Muscle of arm (tissue), 12 donors: ENCODE measurements around the gene YIPF1. TPM values are rescaled to one million over a fixed set of nuclear protein-coding genes. Genes with fewer than 3 reads are reported as not detected.

Experiments
- polyA plus RNA-seq, 12 donors: library from polyadenylated mRNA; unstranded; fragments of 120-200 nt; gene quantifications; one replicate each; pipeline ENCODE4 v1.2.1, GENCODE V29; 2013; ENCODE audit not compliant: insufficient read length in 12 of 12

Gene YIPF1
- polyA plus RNA-seq, 12 donors: 13.1 to 18.9 (median 16.5) TPM; not detected in 2

Other genes starting within 250 kb of the YIPF1 start
- gene GLIS1, start 150.6 kb downstream of the YIPF1 start, polyA plus RNA-seq: 1 to 10 TPM in 2 of 12 donors, under 1 TPM in 2, not detected in 8; 0.11 to 5.8 (median 1.3) TPM
- gene NDC1, start 51.5 kb downstream of the YIPF1 start, polyA plus RNA-seq: 10 to 100 TPM in 10 of 12 donors, 1 to 10 TPM in 1, not detected in 1; 9.1 to 17.2 (median 13.8) TPM
- under 1 TPM in 8 of 12 donors, not detected in 4; 0.15 to 0.61 (median 0.33) TPM for gene DIO1, start 4.4 kb upstream of the YIPF1 start, polyA plus RNA-seq
- 10 to 100 TPM in 10 of 12 donors, not detected in 2; 16.3 to 61.8 (median 30.1) TPM for gene IFT25, start 55.9 kb upstream of the YIPF1 start, polyA plus RNA-seq
- gene LRRC42, start 56.6 kb upstream of the YIPF1 start, polyA plus RNA-seq: 10 to 100 TPM in 11 of 12 donors, not detected in 1; 19.6 to 33.3 (median 23.2) TPM
- gene LDLRAD1, start 128.4 kb upstream of the YIPF1 start, polyA plus RNA-seq: not detected
- 100 to 1,000 TPM in 11 of 12 donors, not detected in 1; 127 to 204 (median 159) TPM for gene TMEM59, start 163.4 kb upstream of the YIPF1 start, polyA plus RNA-seq
- 1 to 10 TPM in 11 of 12 donors, not detected in 1; 4.7 to 8.1 (median 6.8) TPM for gene TCEANC2, start 163.8 kb upstream of the YIPF1 start, polyA plus RNA-seq